Tibial artery (tissue), 4 donors: ENCODE data around the gene SLAMF9.

Experiments used
- DNase-seq, 2 donors: peaks; one replicate each; pipeline ENCODE4 v3.0.0-alpha.2; 2019
- H3K27ac ChIP-seq, 2 donors: fragments of 200-600 bp; sonication (generic) in 1 of 2; 1 replicate in 1 of 2; 2 replicates in 1 of 2; pipeline ENCODE4 v1.5.1; 2018 to 2019; ENCODE audit warnings: mild to moderate bottlenecking in 1 of 2
- H3K27me3 ChIP-seq, 2 donors: fragments of 200-600 bp; sonication (generic) in 1 of 2; one replicate each; pipeline versions ENCODE4 v1.5.1 to v1.6.0; 2016 to 2019
- H3K36me3 ChIP-seq, 3 donors: fragments of 200-600 bp; sonication (generic) in 2 of 3; one replicate each; pipeline ENCODE4 v1.5.1; 2016 to 2019; ENCODE audit warnings: mild to moderate bottlenecking in 2 of 3
- H3K4me1 ChIP-seq, 4 donors: fragments of 200-600 bp; sonication (generic) in 2 of 4; 1 replicate in 3 of 4; 2 replicates in 1 of 4; pipeline ENCODE4 v1.5.1; 2016 to 2019
- H3K4me3 ChIP-seq, 2 donors: fragments of 200-600 bp; sonication (generic) in 1 of 2; 1 replicate in 1 of 2; 2 replicates in 1 of 2; pipeline ENCODE4 v1.5.1; 2018 to 2019; ENCODE audit warnings: mild to moderate bottlenecking in 2 of 2
- H3K9me3 ChIP-seq, 3 donors: fragments of 200-600 bp; sonication (generic) in 1 of 3; one replicate each; pipeline ENCODE4 v1.5.1; 2016 to 2019
- CTCF ChIP-seq, 2 experiments: fragments of 200-600 bp in 1 of 2; fragments of 450-650 bp in 1 of 2; IDR thresholded peaks; one replicate each; pipeline ENCODE4 v1.5.1; 2017 to 2019; ENCODE audit warnings: antibody characterized with exemption in 2 of 2, mild to moderate bottlenecking in 1 of 2, moderate library complexity in 1 of 2
- intact Hi-C: fragments of 100-400 bp; cut with DNase I; formaldehyde crosslinking; loops from one replicate; pipeline ENCODE4 v1.15.0; 2023; ENCODE audit warnings: low total_unique reads

The SLAMF9 gene

GRCh38 chr1:159951551-159951950, 2.5 kb downstream of the SLAMF9 start:
- no peak for TF ChIP-seq CTCF (IDR thresholded peaks at IDR 0.05)
- Histone ChIP-seq H3K36me3 (no peaks in the 10 kb centered on the region), H3K27ac (no peak overlapping the region), H3K4me1 (peaks cover 0 to 3% (median 0%) of the 10 kb centered on the region in 4 donors), H3K9me3 (no peaks in the 10 kb centered on the region), H3K4me3 (no peak overlapping the region), H3K27me3 (peaks cover 0 to 27% of the 10 kb centered on the region in 2 donors)
- peak; percentile 58 to 72 for DNase-seq
- intact Hi-C loops = no loop called here

GRCh38 chr1:159951016-159951415, 3.0 kb downstream of the SLAMF9 start:
- H3K4me3 ChIP-seq = no peak overlapping the region
- no peak for TF ChIP-seq CTCF (IDR thresholded peaks at IDR 0.05)
- H3K36me3 ChIP-seq = no peaks in the 10 kb centered on the region
- H3K4me1 ChIP-seq = peaks cover 0 to 3% (median under 1%) of the 10 kb centered on the region in 4 donors
- no peak for DNase-seq
- H3K9me3 ChIP-seq = no peaks in the 10 kb centered on the region
- H3K27me3 ChIP-seq = peaks cover 0 to 27% of the 10 kb centered on the region in 2 donors
- intact Hi-C loops = no loop called here
- no peak overlapping the region for H3K27ac ChIP-seq

DNA sequence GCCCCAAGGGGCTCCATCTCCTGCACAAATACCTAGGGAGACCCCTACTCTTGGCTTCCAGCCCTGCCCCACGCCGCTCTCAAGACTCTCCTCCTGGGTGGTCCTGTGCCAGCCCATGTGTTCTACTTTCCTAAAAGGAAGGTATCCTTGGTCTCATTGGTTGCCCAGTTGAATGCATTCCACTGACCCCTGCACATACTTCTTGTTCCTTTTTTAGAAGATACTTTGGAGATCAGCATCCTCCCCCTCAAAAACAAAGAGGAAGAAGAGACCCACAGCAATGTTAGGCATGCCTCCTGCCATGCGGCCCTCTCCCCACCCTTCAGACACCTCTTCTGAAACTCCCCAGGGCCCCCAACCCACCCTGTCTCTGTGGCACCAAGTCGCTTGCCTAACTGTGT, 4.1 kb downstream of the SLAMF9 start:
- no peak overlapping the region for H3K4me3 ChIP-seq
- intact Hi-C loops = no loop called here
- DNase-seq = peak; percentile 6 to 25

GRCh38 chr1:159949123-159949522, 4.9 kb downstream of the SLAMF9 start:
- H3K4me1 ChIP-seq = peaks cover 0 to 19% (median 12%) of the 10 kb centered on the region in 4 donors
- H3K4me3 ChIP-seq = no peak overlapping the region
- no peaks in the 10 kb centered on the region for H3K36me3 ChIP-seq
- DNase-seq = peak in 1 of 2 donors; percentile 21
- H3K27ac ChIP-seq = no peak overlapping the region
- intact Hi-C loops = no loop called here
- H3K9me3 ChIP-seq = no peaks in the 10 kb centered on the region
- H3K27me3 ChIP-seq = peaks cover 0 to 37% of the 10 kb centered on the region in 2 donors
- no peak for TF ChIP-seq CTCF (IDR thresholded peaks at IDR 0.05)

More for the DNA sequence above, 4.1 kb downstream of the SLAMF9 start:
- Histone ChIP-seq H3K4me1 (peaks cover 0 to 14% (median 11%) of the 10 kb centered on the region in 4 donors), H3K36me3 (no peaks in the 10 kb centered on the region), H3K9me3 (no peaks in the 10 kb centered on the region), H3K27me3 (peaks cover 0 to 30% of the 10 kb centered on the region in 2 donors), H3K27ac (no peak overlapping the region)
- no peak for TF ChIP-seq CTCF (IDR thresholded peaks at IDR 0.05)

DNA sequence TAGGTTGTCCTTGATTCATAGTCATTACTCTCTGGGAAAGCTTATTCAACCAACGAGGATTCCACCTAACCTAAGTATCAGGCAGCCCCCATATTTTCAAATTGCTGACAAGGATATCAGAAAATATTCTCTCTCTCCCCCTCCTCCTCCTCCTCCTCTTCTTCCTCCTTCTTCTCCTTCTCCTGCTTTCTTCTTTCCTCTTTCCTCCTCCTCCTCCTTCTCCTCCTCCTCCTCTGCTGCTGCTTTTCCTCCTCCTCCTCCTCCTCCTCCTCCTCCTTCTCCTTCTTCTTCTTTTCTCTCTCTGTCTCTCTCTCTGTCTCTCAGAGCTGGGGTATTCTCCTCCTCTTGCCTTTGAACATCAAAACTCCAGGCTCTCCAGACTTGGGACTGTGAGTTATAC, 6.1 kb downstream of the SLAMF9 start:
- H3K4me3 ChIP-seq = no peak overlapping the region
- H3K9me3 ChIP-seq = no peaks in the 10 kb centered on the region
- peak in 1 of 2 donors; percentile 10 for DNase-seq
- H3K27me3 ChIP-seq = peaks cover 0 to 37% of the 10 kb centered on the region in 2 donors
- H3K36me3 ChIP-seq = no peaks in the 10 kb centered on the region
- no peak overlapping the region for H3K27ac ChIP-seq
- no peak for TF ChIP-seq CTCF (IDR thresholded peaks at IDR 0.05)
- intact Hi-C loops = no loop called here
- peaks cover 0 to 19% (median 12%) of the 10 kb centered on the region in 4 donors for H3K4me1 ChIP-seq
